ENCODE measurements around the gene B4GALNT4. TPM values are rescaled to one million over a fixed set of nuclear protein-coding genes. Genes with fewer than 3 reads are reported as not detected.
A peak's percentile ranks its signal among the peaks of the same experiment; 100 is the strongest.

B4GALNT4 gene
- total and polyA plus RNA-seq, 2 of the 4 experiments (the other 2 are of a cell fraction): 5.2 to 38.6 TPM

DNA sequence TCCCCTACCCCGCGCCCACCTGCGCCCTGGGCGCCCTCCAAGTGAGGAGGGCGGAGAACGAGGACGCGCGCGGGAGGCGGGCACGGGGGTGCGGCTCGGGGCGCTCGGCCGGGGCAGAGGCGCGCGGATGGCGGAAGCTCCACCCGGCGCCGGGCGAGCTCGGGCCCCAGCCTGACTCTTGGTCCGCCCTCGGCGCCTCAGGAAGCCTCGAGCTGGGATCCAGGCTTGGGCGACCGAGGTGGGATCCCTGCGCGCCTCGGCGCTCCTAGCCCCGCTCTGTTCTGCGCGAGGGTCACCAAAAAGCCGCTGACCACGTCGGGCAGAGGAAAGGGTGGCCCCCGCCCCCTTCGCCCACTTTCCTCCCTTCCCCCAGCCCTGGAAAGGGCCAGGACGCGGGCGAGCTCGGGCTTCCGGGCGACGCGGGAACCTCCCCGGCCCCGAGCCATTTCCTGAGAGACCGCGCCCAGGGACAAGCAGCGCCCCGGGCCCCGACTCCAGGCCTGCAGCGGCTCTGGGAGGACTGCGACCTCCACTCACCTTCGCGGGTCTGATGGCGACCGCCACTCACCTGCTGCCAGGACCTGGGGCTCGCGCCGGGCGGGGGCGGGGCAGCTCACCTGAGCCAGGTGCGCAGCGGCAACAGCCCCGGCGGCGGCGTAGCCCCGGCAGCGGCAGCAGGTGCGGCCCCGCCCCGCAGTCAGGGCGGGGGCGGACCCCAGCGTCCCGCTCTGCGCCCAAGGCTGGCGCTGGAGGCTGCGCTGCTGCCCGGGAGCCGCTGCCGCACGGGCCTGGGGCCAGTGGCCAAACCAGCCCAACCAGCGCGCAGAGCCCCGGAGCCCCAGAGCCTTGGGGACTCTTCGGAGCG lies 47.7 kb downstream of the B4GALNT4 start:
- WGBS, 2 experiments (ENCODE audit: extremely low coverage in 2 of 2, insufficient read length in 1 of 2): 2% methylated on average over 53 of the region's 97 CpGs; no CpG with 5 or more reads in 1 of the 2 experiments
- H2BK120ac ChIP-seq (ENCODE audit: low read depth, low read length): no peak overlapping the region
- H3K18ac ChIP-seq (ENCODE audit: low read depth, low read length): no peak overlapping the region
- H3K27ac ChIP-seq (ENCODE audit: insufficient read depth, low read length): no peak overlapping the region
- H3K4me3 ChIP-seq (ENCODE audit: insufficient read depth, low read depth, low read length): peak overlapping the region; percentile 41
- POLR2A ChIA-PET (ENCODE audit: unreplicated experiment): no interaction called here
- no peaks in the 10 kb centered on the region for H3K79me1 ChIP-seq (ENCODE audit: low read depth in 1 of 2, low read length in 2 of 2)
- H4K20me1 ChIP-seq (ENCODE audit: insufficient read depth, low read length): no peaks in the 10 kb centered on the region
- no peak for TF ChIP-seq MXI1 (IDR thresholded peaks at IDR 0.05; ENCODE audit: borderline replicate concordance, low read depth, low read length)
- TF ChIP-seq SMC3 (IDR thresholded peaks at IDR 0.05; ENCODE audit: low read depth, low read length): no peak
- TF ChIP-seq CTCF (conservative IDR thresholded peaks at IDR 0.05; ENCODE audit: low read depth, low read length): no peak
- TF ChIP-seq RFX5 (IDR thresholded peaks at IDR 0.05; ENCODE audit: low read depth, low read length): no peak
- TF ChIP-seq CEBPB (IDR thresholded peaks at IDR 0.05; ENCODE audit: low read depth, low read length): no peak
- TF ChIP-seq MAZ (IDR thresholded peaks at IDR 0.05; ENCODE audit: borderline replicate concordance, low read depth, low read length): no peak
- TF ChIP-seq FOS (IDR thresholded peaks at IDR 0.05; ENCODE audit: low read depth, low read length): no peak
- TF ChIP-seq, protein P1, sequence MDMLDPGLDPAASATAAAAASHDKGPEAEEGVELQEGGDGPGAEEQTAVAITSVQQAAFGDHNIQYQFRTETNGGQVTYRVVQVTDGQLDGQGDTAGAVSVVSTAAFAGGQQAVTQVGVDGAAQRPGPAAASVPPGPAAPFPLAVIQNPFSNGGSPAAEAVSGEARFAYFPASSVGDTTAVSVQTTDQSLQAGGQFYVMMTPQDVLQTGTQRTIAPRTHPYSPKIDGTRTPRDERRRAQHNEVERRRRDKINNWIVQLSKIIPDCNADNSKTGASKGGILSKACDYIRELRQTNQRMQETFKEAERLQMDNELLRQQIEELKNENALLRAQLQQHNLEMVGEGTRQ (IDR thresholded peaks at IDR 0.05; ENCODE audit: low read depth, low read length): no peak
- no peak for TF ChIP-seq NFE2L2 (IDR thresholded peaks at IDR 0.05; ENCODE audit: low read depth, low read length)
- no peak for TF ChIP-seq CHD1 (IDR thresholded peaks at IDR 0.05; ENCODE audit: low read depth, low read length)
- no peak for TF ChIP-seq BHLHE40 (IDR thresholded peaks at IDR 0.05; ENCODE audit: low read depth, low read length)
- TF ChIP-seq, protein P2, sequence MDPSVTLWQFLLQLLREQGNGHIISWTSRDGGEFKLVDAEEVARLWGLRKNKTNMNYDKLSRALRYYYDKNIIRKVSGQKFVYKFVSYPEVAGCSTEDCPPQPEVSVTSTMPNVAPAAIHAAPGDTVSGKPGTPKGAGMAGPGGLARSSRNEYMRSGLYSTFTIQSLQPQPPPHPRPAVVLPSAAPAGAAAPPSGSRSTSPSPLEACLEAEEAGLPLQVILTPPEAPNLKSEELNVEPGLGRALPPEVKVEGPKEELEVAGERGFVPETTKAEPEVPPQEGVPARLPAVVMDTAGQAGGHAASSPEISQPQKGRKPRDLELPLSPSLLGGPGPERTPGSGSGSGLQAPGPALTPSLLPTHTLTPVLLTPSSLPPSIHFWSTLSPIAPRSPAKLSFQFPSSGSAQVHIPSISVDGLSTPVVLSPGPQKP (IDR thresholded peaks at IDR 0.05; ENCODE audit: borderline replicate concordance, low read depth, low read length): no peak
- TF ChIP-seq MAFK (IDR thresholded peaks at IDR 0.05; ENCODE audit: low read depth, low read length): no peak
- TF ChIP-seq POLR2A (IDR thresholded peaks at IDR 0.05; ENCODE audit: low read depth, low read length): no peak
- peaks cover 14% of the 10 kb centered on the region for H3K4me1 ChIP-seq (ENCODE audit: control insufficient read depth, insufficient read depth, low read length)
- peak overlapping the region; percentile 62 for H4K5ac ChIP-seq (ENCODE audit: low read depth, low read length)
- H3K36me3 ChIP-seq (ENCODE audit: control insufficient read depth, insufficient read depth, low read length): no peaks in the 10 kb centered on the region
- CTCF ChIA-PET: no interaction called here
- no peak for DNase-seq
- H3K27me3 ChIP-seq (ENCODE audit: control insufficient read depth, insufficient read depth, low read length): peaks cover 38% of the 10 kb centered on the region
- ATAC-seq (ENCODE audit: low read depth): peak; percentile 71
- no TSS peak for BruUV-seq (replicated peaks)
- no peak overlapping the region for H2BK15ac ChIP-seq (ENCODE audit: low read depth, low read length)
- H3K9me1 ChIP-seq (ENCODE audit: insufficient read depth, low read length): 0 out of 2 replicates have a peak, but pooled peaks cover 5% of the 10 kb centered on the region
- no peak overlapping the region; the same call in 1 of the 2 replicates for H3K14ac ChIP-seq (replicated peaks; ENCODE audit: low read depth, low read length)
- peak overlapping the region in 1 of 2 experiments; percentile 86; a peak in 2 of 4 replicates for H4K8ac ChIP-seq (ENCODE audit: low read depth in 2 of 2, low read length in 2 of 2)
- H3K4me2 ChIP-seq (ENCODE audit: low read depth, low read length): peak overlapping the region; percentile 76
- H2AK9ac ChIP-seq (replicated peaks; ENCODE audit: low read depth, low read length, poor library complexity): peak overlapping the region; percentile 81
- no peak overlapping the region for H2AK5ac ChIP-seq (ENCODE audit: low read depth, low read length)
- H2BK20ac ChIP-seq (ENCODE audit: low read depth, low read length): no peak overlapping the region
- H2AFZ ChIP-seq (replicated peaks; ENCODE audit: low read length, poor library complexity): peak overlapping the region; percentile 92
- dilution Hi-C loops (cut with HindIII; ENCODE audit: low sequenced_read_pairs, unreplicated experiment) (no loop called here), in situ Hi-C loops (cut with MboI; ENCODE audit: low sequenced_read_pairs) (no loop called here), intact Hi-C loops (cut with micrococcal nuclease) (no loop called here)
- no peak overlapping the region for H4K91ac ChIP-seq (ENCODE audit: insufficient read depth, low read depth, low read length)
- peak overlapping the region; percentile 48; the same call in 1 of the 2 replicates for H3K9ac ChIP-seq (ENCODE audit: low read depth, low read length)
- no peak overlapping the region for H2BK5ac ChIP-seq (ENCODE audit: low read depth, low read length, poor library complexity, severe bottlenecking)
- H3K9me3 ChIP-seq (ENCODE audit: control insufficient read depth, insufficient read depth, low read length): no peaks in the 10 kb centered on the region
- H3K23ac ChIP-seq (ENCODE audit: low read depth, low read length): no peak overlapping the region
- H3K4ac ChIP-seq (ENCODE audit: low read depth, low read length): peak overlapping the region; percentile 61; the same call in 1 of the 2 replicates
- no peak overlapping the region; the same call in 1 of the 2 replicates for H3K56ac ChIP-seq (ENCODE audit: extremely low read depth, insufficient read depth, low read length)
